ENCODE results near the gene ZFR2. TPM values are rescaled to one million over a fixed set of nuclear protein-coding genes. Genes with fewer than 3 reads are reported as not detected.

ZFR2 gene
- total RNA-seq, 1 donor from 2014 or later = 0.62 TPM

DNA sequence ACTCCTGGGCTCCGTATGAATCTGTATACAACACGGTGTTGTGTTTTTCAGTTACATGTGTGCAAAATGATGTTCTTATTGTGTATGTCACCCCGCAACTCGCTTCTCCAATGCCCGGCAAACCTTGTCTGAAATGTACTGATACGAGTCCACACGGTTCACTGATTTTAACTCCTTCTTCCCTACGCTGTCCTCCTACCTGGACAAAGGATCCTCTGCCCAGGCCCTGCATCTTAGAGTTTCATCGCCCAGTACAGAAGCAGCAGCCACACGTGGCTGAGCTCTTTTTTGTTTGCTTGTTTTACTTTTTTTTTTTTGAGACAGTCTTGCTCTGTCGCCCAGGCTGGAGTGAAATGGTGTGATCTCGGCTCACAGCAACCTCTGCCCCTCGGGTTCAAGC is 28.9 kb downstream of the ZFR2 start:
- DNase-seq (ENCODE audit: low spot score) = no peak
- intact Hi-C loops (cut with DNase I) = no loop called here

DNA sequence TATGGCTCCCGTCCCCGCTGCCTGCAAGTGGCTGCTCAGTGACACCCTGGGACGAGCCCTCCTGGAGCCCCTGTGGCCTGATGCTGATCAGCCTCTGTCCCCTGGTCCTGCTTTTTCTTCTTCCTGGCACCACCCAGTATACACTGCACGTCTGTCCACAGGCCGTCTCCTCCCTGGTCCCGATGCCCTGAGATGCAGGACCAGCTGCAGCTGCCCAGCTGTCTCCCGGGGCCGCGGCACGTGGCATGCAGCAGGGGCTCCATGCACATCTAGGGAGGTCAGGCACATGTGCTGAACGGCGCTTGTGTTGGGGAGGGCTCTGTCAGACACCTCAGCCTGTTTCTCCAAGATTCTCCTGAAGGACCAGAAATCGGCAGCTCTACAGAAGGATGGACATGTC is 30.2 kb downstream of the ZFR2 start:
- intact Hi-C loops (cut with DNase I) = no loop called here
- no peak for DNase-seq (ENCODE audit: low spot score)

DNA sequence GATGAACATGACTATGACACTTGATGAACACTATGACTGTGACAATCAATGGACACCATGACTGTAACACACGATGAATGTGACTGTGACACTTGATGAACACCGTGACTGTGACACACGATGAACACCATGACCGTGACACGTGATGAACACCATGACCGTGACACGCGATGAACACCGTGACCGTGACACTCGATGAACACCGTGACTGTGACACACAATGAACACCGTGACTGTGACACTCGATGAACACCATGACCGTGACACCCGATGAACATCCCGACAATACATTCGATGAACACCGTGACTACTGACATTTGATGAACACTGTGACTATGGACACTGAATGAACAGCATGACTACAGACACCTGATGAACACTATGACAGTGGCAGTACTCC is 30.9 kb downstream of the ZFR2 start:
- intact Hi-C loops (cut with DNase I) = no loop called here
- no peak for DNase-seq (ENCODE audit: low spot score)

DNA sequence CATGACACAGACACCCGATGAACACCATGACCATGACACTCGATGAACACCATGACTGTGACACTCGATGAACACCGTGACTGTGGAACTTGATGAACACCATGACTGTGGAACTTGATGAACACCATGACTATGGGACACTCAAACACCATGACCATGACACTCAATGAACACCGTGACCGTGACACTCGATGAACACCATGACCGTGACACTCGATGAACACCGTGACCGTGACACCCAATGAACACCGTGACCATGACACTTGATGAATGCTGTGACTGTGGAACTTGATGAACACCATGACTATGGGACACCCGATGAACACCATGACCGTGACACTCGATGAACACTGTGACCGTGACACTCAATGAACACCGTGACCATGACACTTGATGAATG is 31.5 kb downstream of the ZFR2 start:
- intact Hi-C loops (cut with DNase I) = no loop called here
- DNase-seq (ENCODE audit: low spot score) = no peak

DNA sequence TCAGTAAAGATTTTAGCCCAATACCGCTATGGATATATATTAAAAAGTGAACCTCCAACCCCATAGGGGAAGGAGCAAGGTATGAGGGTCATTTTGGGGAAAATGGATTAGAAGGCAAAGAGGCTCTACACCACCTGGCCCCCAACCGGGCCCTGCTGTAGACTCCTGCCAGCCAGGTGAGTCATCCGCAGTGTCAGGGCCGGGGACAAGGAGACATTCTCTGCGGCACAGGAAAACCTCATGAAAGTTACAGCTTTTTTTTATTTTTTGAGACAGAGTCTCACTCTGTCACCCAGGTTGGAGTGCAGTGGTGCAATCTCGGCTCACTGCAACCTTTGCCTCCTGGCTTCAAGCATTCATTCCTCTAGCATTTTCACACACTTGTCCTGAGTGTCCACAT is 32.0 kb downstream of the ZFR2 start:
- intact Hi-C loops (cut with DNase I) = no loop called here

DNA sequence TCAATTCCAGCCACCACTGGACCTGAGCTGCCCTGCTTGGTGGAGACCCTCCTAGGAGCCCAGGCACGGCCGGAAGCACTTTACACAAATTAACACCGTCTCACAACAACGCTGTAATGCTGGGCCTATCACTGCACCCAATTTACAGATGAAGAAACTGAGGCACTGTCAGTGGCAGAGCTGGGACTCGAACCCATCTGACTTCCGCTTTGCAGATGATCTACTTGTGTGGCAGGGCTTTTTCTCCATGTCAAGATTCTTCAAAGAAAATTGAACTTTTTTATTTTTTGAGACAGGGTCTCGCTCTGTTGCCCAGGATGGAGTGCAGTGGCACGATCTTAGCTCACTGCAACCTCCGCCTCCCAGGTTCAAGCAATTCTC is 33.8 kb downstream of the ZFR2 start:
- intact Hi-C loops (cut with DNase I) = no loop called here
- no peak for DNase-seq (ENCODE audit: low spot score)

More for the DNA sequence above, 32.0 kb downstream of the ZFR2 start:
- DNase-seq (ENCODE audit: low spot score) = no peak

DNA sequence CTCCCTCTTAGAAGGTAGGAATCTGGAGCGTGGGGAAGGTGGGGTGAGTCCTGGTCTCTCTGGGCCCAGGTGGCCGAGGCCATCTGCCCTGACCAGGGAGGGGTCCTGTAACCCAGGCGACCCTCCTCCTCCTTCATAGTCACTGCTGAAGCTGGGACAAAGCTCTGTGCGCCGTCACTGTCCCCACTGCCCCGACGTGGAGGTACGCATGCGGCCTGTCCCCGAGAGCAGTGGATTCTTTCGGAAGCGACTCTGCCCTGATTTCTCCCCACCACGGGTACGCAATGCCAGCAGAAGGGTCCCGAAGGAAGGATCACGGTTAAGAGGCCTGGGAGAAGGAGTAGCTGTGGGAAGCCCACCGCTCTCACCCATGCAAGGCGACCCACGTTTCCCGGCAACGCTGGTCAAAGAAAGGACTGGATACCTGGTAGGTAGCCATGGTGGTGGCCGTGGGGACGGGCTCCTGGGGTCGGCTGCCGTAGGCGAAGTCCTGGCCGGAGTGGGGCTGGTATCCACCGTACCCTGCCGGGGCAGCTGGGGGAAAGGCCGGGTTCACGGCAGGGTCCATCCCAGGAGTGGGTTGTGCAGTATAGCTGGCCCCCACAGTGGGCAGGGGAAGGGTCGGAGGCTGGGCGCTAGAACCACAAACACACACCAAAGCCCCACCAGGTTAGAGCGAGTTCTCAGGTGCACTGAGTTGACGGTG is 34.3 kb downstream of the ZFR2 start:
- no peak for DNase-seq (ENCODE audit: low spot score)
- intact Hi-C loops (cut with DNase I) = no loop called here

DNA sequence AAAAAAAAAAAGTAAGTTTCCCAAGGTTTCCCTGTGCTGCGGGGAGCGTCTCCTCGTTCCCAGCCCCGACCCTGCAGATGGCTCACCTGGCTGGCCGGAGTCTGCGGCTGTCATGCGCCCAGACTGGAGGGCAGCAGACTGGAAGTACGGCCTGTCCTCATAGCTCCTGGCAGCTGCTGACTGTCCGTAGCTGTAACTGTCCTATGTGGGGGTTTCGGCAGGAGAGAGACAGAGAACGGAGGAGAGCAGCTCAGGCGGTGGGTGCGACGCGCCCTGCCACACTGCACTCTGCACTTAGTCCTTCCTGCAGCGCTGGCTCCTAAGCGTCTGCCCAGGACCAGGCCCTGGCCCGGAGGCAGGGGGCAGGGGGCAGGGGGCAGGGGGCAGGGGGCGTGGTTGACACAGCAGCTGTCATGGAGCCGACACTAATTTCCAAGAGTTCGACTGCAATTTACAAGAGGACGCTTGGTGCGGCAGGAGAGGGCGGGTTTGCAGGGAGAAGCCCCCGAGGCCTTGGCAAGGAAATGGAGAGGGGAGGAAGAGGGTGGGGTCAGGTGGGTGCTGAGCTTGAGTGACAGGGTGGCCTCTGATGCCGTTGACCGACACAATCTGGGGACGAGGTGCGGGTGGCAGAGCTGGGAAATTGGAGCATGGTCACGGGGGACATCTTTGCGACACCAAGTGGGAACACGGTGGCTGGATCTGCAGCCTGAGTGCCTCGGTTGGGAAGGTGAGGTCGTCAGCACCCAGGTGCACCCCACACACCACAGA is 35.1 kb downstream of the ZFR2 start:
- DNase-seq (ENCODE audit: low spot score) = no peak
- intact Hi-C loops (cut with DNase I) = no loop called here

DNA sequence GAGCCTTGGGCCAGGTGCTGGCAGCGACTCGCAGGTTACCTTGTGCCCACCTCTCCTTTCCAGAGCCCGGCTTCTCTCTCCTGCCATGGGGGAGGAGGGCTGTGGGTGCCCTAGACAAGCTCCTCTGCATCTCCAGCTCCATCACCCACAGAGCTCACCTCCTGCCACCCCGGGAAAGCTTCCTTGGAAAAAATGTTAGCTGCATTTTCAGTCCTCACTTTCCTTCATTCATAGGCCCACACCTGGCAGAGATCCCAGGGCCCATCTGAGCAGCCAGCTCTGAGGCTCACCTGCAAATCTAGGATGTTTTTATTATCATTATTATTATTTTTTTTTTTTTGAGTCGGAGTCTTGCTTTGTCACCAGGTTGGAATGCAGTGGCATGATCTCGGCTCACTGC is 36.8 kb downstream of the ZFR2 start:
- DNase-seq (ENCODE audit: low spot score) = no peak
- intact Hi-C loops (cut with DNase I) = no loop called here

DNA sequence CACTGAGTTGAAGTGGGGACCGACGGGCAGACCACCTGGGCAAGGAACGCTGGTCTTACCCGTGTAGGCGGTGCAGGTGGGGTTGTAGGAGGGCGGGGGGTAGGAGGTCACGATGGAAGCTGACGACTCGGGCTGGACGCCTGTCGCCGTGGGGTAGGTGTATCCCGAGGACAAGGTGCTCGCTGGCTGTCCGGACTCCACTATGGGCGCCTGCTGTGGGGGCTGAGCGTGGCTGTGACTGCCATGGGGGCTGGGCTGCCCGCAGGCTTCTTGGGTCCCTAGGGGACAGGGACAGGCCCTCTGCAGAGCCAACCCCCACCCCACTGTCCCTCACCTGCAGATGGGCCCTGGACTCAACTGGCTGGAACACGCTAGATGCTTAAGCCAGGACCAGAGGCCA is 37.2 kb downstream of the ZFR2 start:
- no peak for DNase-seq (ENCODE audit: low spot score)
- intact Hi-C loops (cut with DNase I) = no loop called here

DNA sequence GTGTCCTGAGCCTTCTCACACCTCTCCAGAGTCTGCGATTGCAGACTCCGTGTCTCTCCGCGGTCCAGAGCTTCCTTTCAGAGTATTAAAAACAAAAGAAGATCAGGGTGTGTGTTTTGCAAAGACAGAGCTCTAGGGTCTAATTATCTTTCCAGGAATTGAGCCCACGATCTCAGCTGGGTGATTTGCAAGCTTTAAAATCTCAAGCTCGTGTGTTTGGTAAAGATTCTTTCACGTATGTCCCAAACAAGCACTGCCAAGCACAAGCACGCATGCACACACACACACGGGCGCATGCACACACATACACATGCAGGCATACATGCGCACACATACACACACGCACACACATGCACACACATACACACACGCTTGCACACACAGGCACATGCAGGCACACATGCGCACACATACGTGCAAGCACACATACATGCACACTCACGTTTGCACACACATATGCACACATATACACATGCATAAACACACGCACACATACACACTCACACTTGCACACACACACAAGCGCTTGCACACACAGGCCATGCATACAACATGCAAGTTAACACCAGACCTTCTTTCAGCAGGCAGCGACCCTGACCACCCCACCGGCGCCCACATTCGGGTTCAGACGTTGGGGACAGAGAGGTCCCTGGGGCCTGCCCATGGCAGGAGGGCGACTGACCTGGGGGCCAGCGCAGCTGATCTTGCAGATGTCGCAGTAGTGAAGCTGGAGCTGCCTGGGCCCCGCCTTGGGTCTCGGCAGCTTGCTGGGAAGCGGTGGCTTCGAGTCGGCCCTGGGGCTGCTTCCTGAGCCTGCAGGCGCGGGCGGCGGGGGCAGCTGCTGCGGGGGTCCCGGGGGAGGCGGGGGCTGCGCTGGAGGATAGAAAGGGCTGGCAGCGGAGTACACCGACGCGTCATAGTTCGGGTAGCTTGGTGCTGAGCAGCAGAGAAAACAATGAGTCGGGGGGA is 37.9 kb downstream of the ZFR2 start:
- DNase-seq (ENCODE audit: low spot score) = no peak
- intact Hi-C loops (cut with DNase I) = no loop called here

DNA sequence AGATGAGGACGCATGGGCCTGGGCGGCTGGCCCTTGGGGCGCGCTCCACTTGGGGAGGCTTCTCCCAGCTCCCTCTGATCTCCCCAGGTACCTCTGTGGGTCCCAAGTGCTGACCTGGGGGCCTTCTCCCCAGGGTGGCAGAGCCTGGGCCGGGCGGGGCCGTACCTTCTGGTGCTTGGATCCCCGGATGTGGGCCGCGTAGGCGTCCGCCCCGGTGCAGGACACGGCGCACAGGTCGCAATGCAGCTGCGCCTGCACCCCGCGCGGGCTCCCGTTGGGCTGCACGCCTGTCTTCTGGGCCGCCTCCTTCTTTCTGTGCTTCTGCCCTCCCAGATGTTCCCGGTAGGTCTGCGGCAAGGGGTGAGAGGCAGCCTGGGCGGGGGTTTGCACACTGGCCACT is 41.5 kb downstream of the ZFR2 start:
- no peak for DNase-seq (ENCODE audit: low spot score)
- intact Hi-C loops (cut with DNase I) = no loop called here

DNA sequence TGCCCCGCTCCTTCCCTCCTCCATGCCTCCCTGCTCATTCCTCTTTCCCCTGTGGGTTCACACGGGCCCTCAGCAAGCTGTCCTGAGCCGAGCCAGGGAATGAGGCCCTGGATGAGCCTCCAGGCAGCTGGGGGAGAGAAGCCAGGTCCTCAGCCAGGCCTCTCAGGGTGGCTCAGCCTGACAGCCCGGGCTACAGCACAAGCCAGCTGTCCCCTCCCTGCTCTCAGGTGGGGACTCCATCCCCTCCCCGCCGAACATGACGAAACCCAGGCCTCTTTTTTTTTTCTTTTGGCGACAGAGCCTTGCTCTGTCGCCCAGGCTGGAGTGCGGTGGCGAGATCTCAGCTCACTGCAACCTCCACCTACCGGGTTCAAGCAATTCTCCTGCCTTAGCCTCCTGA is 42.7 kb downstream of the ZFR2 start:
- DNase-seq (ENCODE audit: low spot score) = no peak
- intact Hi-C loops (cut with DNase I) = no loop called here

DNA sequence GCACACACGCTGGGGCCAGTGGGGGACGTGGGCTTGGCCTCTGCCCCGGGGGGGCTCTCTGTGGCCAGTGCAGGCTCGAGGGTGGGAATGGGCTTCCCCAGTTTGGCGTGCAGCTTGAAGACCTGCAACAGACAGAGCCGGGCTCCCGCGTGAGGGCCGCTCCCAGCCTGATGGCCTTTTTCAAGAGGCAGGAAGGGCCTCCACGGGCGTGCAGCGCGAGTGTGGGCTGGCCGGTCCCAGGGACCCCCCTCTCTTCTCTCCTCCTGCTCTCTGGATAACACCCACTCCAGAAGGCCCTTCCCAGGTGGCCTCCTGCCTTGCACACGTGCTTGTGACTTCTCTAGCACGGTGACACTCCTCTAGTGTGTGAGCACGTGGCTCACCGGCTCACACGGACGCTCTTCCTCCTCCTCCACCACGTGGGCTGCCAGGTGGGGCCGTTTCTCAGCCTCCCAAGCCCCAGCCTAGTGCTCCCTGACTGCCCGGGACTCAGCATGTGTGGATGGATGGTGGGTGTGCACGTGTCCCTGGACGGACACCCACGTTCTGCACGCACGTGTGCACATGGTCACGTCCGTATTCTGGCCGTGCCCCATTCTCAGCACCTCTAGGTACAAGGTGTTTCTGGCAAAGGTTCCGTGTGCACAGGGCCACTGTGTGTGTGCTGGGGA is 43.4 kb downstream of the ZFR2 start:
- no peak for DNase-seq (ENCODE audit: low spot score)
- intact Hi-C loops (cut with DNase I) = no loop called here

DNA sequence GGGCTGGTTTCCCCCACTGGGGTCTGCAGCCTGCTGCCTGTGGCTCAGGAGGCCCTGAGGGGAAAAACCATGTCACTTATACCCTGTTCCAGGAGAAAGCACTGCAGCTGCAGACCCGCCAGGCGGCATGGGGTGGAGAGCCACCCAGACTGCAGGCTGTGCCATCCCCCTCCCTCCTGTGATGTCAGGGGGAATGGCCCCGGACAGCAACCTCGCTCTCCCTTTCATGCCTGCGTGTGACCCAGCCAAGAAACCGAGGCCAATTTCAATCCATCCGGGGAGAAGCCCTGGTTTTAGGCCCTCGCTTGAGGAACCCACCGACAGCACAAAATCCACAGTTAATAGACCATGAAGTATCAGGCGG is 45.5 kb downstream of the ZFR2 start:
- no peak for DNase-seq (ENCODE audit: low spot score)
- intact Hi-C loops (cut with DNase I) = no loop called here

DNA sequence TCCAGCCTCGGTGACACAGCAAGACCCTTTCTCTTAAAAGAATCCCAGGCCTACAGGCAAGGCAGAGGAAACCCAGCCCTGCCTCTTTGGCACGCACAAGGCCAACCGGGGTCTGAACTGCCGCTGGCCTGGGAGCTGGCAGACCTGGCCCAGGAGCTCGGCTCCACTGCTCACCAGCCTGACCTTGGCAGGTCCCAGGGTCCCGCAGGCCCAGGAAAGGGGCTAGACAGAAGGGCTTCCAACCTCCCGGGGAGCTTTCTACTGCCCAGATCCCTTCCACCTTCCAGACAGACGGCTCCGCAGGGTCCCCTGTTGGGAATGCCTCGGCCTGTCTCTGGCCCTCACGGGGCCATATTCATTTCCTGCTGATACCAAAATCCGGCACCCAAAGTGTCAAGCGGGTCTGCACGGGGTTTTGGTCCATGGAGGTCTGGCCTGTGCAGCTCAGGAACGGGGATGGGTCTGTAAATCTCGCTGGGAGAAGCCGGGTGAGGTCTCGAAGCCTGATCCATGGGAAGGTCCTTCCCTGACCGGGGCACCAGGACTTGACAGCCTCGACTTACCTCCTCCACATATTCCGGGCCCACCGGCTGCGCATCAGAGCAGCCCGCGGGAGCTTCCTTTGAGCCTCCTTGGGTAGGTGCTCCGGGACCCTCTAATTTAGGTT is 46.0 kb downstream of the ZFR2 start:
- intact Hi-C loops (cut with DNase I) = no loop called here
- DNase-seq (ENCODE audit: low spot score) = no peak

DNA sequence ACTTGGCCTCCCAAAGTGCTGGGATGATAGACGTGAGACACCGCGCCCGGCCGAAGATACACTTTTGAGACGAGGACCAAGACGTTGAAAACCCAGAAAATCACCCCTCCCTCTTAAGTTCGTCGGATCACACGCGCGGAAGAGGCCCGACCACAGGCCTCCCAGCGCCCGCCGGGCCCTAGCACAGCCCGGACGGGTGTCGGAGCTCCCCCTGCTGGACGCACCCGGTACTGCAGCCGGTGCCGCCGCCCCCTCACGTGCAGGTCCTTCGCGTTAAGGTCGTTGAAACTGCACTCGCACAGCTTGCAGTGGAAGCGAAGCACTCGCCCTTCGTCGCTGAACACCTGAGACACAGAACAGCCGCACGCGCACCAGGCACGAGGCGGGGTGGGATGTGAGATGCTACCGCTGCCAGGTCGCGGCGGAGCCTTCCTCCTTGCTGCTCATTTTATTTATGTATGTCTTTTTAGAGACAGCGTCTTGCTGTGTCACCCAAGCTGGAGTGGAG is 46.9 kb downstream of the ZFR2 start:
- intact Hi-C loops (cut with DNase I) = no loop called here

DNA sequence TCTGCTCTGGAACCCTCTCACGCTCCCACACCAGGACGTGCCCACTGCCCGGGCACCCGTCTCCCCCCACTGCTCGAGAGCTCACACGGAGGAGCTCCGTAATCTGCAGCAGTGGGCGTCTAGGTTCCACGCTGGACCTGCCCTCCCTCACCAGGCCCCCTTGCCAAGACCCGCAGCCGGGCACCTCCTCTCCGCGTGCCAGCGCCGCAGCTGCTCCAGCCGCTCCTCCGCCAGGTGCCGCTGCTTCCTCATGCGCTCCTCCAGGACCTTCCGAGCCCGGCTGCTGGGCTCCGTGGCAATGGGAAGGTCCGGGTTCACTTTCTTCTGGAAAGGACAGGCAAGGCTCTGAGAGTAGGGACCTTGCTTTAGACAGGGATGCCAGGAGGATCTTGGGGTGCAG is 47.7 kb downstream of the ZFR2 start:
- intact Hi-C loops (cut with DNase I) = no loop called here
- DNase-seq (ENCODE audit: low spot score) = no peak

More for the DNA sequence above, 46.9 kb downstream of the ZFR2 start:
- DNase-seq (ENCODE audit: low spot score) = peak; percentile 90

DNA sequence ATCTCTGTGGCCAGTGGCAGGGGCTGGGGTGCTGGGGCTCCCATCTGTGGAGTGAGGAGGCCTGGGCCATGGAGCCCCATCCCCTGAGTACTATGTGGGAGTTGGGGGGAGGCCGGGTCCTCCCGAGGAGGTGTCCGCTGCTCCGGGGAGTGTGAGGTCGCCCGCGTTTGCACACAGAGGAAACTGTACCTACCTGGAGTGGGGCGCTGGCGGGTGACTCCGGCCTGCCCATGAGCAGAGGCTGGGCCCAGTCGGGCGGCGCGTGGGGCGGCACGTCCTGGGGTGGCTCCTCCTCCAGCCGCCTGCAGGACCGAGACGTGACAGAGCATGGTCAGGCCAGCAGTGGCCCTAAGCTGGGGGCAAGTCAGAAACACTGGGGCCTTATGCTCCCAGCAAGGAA is 48.8 kb downstream of the ZFR2 start:
- intact Hi-C loops (cut with DNase I) = no loop called here
- no peak for DNase-seq (ENCODE audit: low spot score)

All from cardiac septum (tissue), 1 donor.